SU-DHL-6 (cell line): ENCODE results near the gene PFN4.
A peak's percentile ranks its signal among the peaks of the same experiment; 100 is the strongest.

ENCODE experiments used
- H2AFZ ChIP-seq: fragments of 200-600 bp; sonication (generic); 2 replicates; pipeline ENCODE4 v1.6.1; 2014; ENCODE audit warnings: low read depth, mild to moderate bottlenecking, moderate library complexity, mixed read lengths, antibody characterized with exemption, low read length; ENCODE audit not compliant: severe bottlenecking
- H3F3A ChIP-seq: fragments of 200-600 bp; shearing (Covaris generic); 2 replicates; pipeline ENCODE4 v1.6.0; 2016; ENCODE audit warnings: antibody characterized with exemption, mild to moderate bottlenecking; ENCODE audit not compliant: insufficient read depth
- H3K27ac ChIP-seq: fragments of 200-600 bp; sonication (generic); 2 replicates; pipeline ENCODE4 v1.5.1; 2016; ENCODE audit warnings: low read depth, mild to moderate bottlenecking, low read length, moderate library complexity, mixed read lengths
- H3K27me3 ChIP-seq: fragments of 200-600 bp; sonication (generic), shearing (Covaris generic); 2 replicates; pipeline ENCODE4 v1.6.0; 2014; ENCODE audit warnings: mild to moderate bottlenecking, low read length
- H3K36me3 ChIP-seq: fragments of 200-600 bp; sonication (generic); 2 replicates; pipeline ENCODE4 v1.6.1; 2014; ENCODE audit warnings: mild to moderate bottlenecking, low read length, mixed read lengths
- H3K4me2 ChIP-seq: fragments of 300-600, 200-600 bp; shearing (Covaris generic), sonication (generic); 2 replicates; pipeline ENCODE4 v1.6.0; 2014; ENCODE audit warnings: low read length, low read depth, mild to moderate bottlenecking; ENCODE audit not compliant: poor library complexity, severe bottlenecking
- H3K4me3 ChIP-seq: fragments of 200-600 bp; sonication (generic); 2 replicates; pipeline ENCODE4 v1.5.1; 2014; ENCODE audit warnings: antibody characterized with exemption, low read length, mild to moderate bottlenecking, mixed read lengths; ENCODE audit not compliant: insufficient read depth, poor library complexity, severe bottlenecking
- H3K79me2 ChIP-seq: fragments of 200-600 bp; sonication (generic); 2 replicates; pipeline ENCODE4 v1.6.1; 2014; ENCODE audit warnings: mild to moderate bottlenecking, low read length, moderate library complexity; ENCODE audit not compliant: insufficient read depth
- H3K9ac ChIP-seq: fragments of 200-600 bp; sonication (generic); 2 replicates; pipeline ENCODE4 v1.7.0; 2014; ENCODE audit warnings: mild to moderate bottlenecking, low read length
- H3K9me2 ChIP-seq: fragments of 200-600 bp; sonication (generic); replicated peaks from 2 replicates; pipeline ENCODE4 v1.6.1; 2014; ENCODE audit warnings: low read length; ENCODE audit not compliant: insufficient read depth
- H3K9me3 ChIP-seq: fragments of 200-600 bp; sonication (generic); 2 replicates; pipeline ENCODE4 v1.6.1; 2014; ENCODE audit warnings: low read length, mixed read lengths; ENCODE audit not compliant: insufficient read depth
- H4K20me1 ChIP-seq: fragments of 200-600 bp; sonication (generic); 2 replicates; pipeline ENCODE4 v1.6.1; 2014; ENCODE audit warnings: low read depth, mild to moderate bottlenecking, antibody characterized with exemption, low read length, moderate library complexity, mixed read lengths
- EZH2phosphoT487 ChIP-seq: fragments of 200-600 bp; sonication (generic), shearing (Covaris generic); conservative IDR thresholded peaks from 2 replicates; pipeline ENCODE4 v1.6.1; 2018; ENCODE audit warnings: mild to moderate bottlenecking, antibody characterized with exemption, low read length, moderate library complexity, mixed read lengths
- TF ChIP-seq, protein P1 (sequence below): fragments of 200-600 bp; sonication (generic); IDR thresholded peaks from one replicate; pipeline ENCODE4 v1.5.1; 2017; ENCODE audit warnings: antibody characterized with exemption, mild to moderate bottlenecking, low read length, moderate library complexity; ENCODE audit not compliant: insufficient read depth, poor library complexity, severe bottlenecking

The PFN4 gene

DNA sequence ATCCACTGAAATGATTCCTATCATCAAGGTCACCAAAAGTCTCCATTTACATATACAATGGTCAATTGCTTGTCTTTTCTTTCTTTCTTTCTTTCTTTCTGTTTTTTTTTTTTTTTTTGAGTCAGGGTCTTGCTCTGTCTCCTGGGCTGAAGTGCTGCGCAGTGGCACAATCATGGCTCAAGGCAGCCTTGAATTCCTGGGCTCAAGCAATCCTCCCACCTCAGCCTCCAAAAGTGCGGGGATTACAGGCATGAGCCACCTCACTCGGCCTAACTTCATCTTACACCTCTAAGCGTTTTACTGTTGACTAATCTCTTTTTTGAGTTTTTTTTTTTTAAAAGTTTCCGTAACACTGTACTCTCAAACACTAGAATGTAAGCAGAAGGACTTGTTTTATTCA, 47.9 kb downstream of the PFN4 start:
- TF ChIP-seq, protein P1, sequence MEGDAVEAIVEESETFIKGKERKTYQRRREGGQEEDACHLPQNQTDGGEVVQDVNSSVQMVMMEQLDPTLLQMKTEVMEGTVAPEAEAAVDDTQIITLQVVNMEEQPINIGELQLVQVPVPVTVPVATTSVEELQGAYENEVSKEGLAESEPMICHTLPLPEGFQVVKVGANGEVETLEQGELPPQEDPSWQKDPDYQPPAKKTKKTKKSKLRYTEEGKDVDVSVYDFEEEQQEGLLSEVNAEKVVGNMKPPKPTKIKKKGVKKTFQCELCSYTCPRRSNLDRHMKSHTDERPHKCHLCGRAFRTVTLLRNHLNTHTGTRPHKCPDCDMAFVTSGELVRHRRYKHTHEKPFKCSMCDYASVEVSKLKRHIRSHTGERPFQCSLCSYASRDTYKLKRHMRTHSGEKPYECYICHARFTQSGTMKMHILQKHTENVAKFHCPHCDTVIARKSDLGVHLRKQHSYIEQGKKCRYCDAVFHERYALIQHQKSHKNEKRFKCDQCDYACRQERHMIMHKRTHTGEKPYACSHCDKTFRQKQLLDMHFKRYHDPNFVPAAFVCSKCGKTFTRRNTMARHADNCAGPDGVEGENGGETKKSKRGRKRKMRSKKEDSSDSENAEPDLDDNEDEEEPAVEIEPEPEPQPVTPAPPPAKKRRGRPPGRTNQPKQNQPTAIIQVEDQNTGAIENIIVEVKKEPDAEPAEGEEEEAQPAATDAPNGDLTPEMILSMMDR, result no peak
- no peak for TF ChIP-seq EZH2phosphoT487
- no peaks in the 10 kb centered on the region for H3K27me3 ChIP-seq
- no peaks in the 10 kb centered on the region for H3K9me2 ChIP-seq
- no peaks in the 10 kb centered on the region for H4K20me1 ChIP-seq
- no peak overlapping the region for H2AFZ ChIP-seq
- no peak overlapping the region for H3K27ac ChIP-seq
- H3K9me3 ChIP-seq, result no peaks in the 10 kb centered on the region
- H3K4me2 ChIP-seq, result peak overlapping the region; percentile 80
- peaks cover 5% of the 10 kb centered on the region; the same call in 1 of the 2 replicates for H3F3A ChIP-seq
- peak overlapping the region; percentile 76 for H3K4me3 ChIP-seq
- H3K36me3 ChIP-seq, result peaks cover 9% of the 10 kb centered on the region; the same call in 1 of the 2 replicates
- peaks cover 32% of the 10 kb centered on the region for H3K79me2 ChIP-seq
- H3K9ac ChIP-seq, result peak overlapping the region; percentile 67

DNA sequence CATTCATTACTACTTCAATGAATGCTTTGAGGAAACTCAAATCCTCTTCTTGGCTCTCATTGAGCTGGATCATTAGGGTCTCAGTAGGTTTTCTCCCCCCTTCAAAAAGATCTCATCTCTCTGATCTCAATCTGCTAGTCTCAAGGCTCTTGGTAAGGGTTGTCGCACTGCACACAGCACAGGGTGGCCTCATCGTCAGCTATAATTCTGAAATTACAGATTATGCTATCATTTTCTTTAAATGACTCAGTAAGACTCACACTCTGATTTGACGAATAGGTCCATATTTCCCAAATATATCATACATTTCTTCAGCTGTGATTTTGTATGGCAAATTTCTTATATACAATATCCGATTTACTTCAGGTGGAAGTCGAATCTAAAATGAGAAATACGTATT, 49.3 kb downstream of the PFN4 start:
- Histone ChIP-seq H3K79me2 (peaks cover 32% of the 10 kb centered on the region), H3K36me3 (peaks cover 9% of the 10 kb centered on the region; the same call in 1 of the 2 replicates), H3K27me3 (no peaks in the 10 kb centered on the region), H3K27ac (no peak overlapping the region), H4K20me1 (no peaks in the 10 kb centered on the region), H3K4me3 (no peak overlapping the region), H3K4me2 (no peak overlapping the region), H3K9ac (no peak overlapping the region), H2AFZ (no peak overlapping the region), H3K9me3 (no peaks in the 10 kb centered on the region), H3K9me2 (no peaks in the 10 kb centered on the region), H3F3A (peaks cover 5% of the 10 kb centered on the region; the same call in 1 of the 2 replicates)
- TF ChIP-seq, protein P1, result no peak
- no peak for TF ChIP-seq EZH2phosphoT487

DNA sequence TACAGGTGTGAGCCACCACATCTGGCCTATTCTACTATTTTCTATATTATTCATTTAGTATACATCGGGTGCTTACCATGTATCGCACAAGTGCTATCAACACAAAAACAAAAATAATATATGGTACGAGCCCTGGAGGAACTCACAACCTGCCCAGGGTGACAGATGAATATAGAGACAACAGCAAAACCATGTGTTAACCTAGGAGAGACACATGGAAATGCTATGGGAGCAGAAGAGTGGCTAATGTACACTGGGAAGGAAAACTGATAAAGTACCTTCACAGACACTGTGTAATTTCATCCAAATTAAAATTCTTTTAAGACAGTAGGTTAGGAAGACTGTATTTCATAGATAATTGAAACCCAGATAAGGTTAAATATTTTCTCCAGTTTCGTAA, 50.9 kb downstream of the PFN4 start:
- Histone ChIP-seq H3K79me2 (peaks cover 32% of the 10 kb centered on the region), H3K36me3 (peaks cover 11% of the 10 kb centered on the region; the same call in 1 of the 2 replicates), H2AFZ (no peak overlapping the region), H3K27me3 (no peaks in the 10 kb centered on the region), H3K9me2 (no peaks in the 10 kb centered on the region), H3K4me2 (no peak overlapping the region), H3K9me3 (no peaks in the 10 kb centered on the region), H3F3A (peaks cover under 1% of the 10 kb centered on the region; the same call in 1 of the 2 replicates), H4K20me1 (no peaks in the 10 kb centered on the region), H3K27ac (no peak overlapping the region), H3K4me3 (no peak overlapping the region), H3K9ac (no peak overlapping the region)
- no peak for TF ChIP-seq EZH2phosphoT487
- TF ChIP-seq, protein P1, result no peak
